ENCODE results near the gene NLRP9.

- TF ChIP-seq, protein P1, sequence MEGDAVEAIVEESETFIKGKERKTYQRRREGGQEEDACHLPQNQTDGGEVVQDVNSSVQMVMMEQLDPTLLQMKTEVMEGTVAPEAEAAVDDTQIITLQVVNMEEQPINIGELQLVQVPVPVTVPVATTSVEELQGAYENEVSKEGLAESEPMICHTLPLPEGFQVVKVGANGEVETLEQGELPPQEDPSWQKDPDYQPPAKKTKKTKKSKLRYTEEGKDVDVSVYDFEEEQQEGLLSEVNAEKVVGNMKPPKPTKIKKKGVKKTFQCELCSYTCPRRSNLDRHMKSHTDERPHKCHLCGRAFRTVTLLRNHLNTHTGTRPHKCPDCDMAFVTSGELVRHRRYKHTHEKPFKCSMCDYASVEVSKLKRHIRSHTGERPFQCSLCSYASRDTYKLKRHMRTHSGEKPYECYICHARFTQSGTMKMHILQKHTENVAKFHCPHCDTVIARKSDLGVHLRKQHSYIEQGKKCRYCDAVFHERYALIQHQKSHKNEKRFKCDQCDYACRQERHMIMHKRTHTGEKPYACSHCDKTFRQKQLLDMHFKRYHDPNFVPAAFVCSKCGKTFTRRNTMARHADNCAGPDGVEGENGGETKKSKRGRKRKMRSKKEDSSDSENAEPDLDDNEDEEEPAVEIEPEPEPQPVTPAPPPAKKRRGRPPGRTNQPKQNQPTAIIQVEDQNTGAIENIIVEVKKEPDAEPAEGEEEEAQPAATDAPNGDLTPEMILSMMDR (conservative IDR thresholded peaks at IDR 0.05; ENCODE audit: low read depth, low read length) = no peak
- no peak for TF ChIP-seq MAZ (IDR thresholded peaks at IDR 0.05; ENCODE audit: borderline replicate concordance, low read depth, low read length)
- TF ChIP-seq POLR2A (IDR thresholded peaks at IDR 0.05; ENCODE audit: low read depth, low read length) = no peak
- TF ChIP-seq MAFK (IDR thresholded peaks at IDR 0.05; ENCODE audit: low read depth, low read length) = no peak
- no peak for TF ChIP-seq CHD1 (IDR thresholded peaks at IDR 0.05; ENCODE audit: low read depth, low read length)
- TF ChIP-seq BHLHE40 (IDR thresholded peaks at IDR 0.05; ENCODE audit: low read depth, low read length) = no peak
- TF ChIP-seq SMC3 (IDR thresholded peaks at IDR 0.05; ENCODE audit: low read depth, low read length) = no peak
Measured at GRCh38 chr19:55777528-55777927, 39.3 kb upstream of the NLRP9 start.

Data from IMR-90 (cell line).